ENCODE results near the gene PADI6.

GRCh38 chr1:17414022-17414421, 42.0 kb downstream of the PADI6 start:
- TF ChIP-seq PRDM10 (tag by site-specific recombination; IDR thresholded peaks at IDR 0.05) (no peak), ATF2 (tag by site-specific recombination; IDR thresholded peaks at IDR 0.05; ENCODE audit: low read depth) (no peak), ZBTB7A (tag by site-specific recombination; IDR thresholded peaks at IDR 0.05; ENCODE audit: low read depth) (no peak), ZNF571 (tag by site-specific recombination; IDR thresholded peaks at IDR 0.05) (no peak), ZNF155 (tag by site-specific recombination; IDR thresholded peaks at IDR 0.05) (no peak), ZNF701 (tag by site-specific recombination; IDR thresholded peaks at IDR 0.05) (no peak), CTCF (tag by site-specific recombination; IDR thresholded peaks at IDR 0.05) (no peak), ZSCAN30 (tag by site-specific recombination; IDR thresholded peaks at IDR 0.05) (no peak), ZNF558 (tag by site-specific recombination; IDR thresholded peaks at IDR 0.05) (no peak), ZFP37 (tag by site-specific recombination; IDR thresholded peaks at IDR 0.05) (no peak), ZNF362 (tag by site-specific recombination; IDR thresholded peaks at IDR 0.05) (no peak), TCF7L2 (IDR thresholded peaks at IDR 0.05; ENCODE audit: borderline replicate concordance, low read depth, low read length) (no peak), HOXC10 (CRISPR knock-in tag; IDR thresholded peaks at IDR 0.05) (no peak)
